ENCODE results near the gene PDZD2. TPM values are rescaled to one million over a fixed set of nuclear protein-coding genes. Genes with fewer than 3 reads are reported as not detected.
A peak's percentile ranks its signal among the peaks of the same experiment; 100 is the strongest.

Gene PDZD2
- total and polyA plus RNA-seq, 4 experiments from 2014 or later = 0.07 to 1.1 (median 0.68) TPM

- no peaks in the 10 kb centered on the region for H3K9me3 Mint-ChIP-seq
- Histone ChIP-seq H3K9me3 (ENCODE audit: control insufficient read depth in 1 of 2, low read length in 2 of 2) (no peaks in the 10 kb centered on the region), H3K4me1 (ENCODE audit: insufficient read depth, low read length) (no peaks in the 10 kb centered on the region), H3K27me3 (ENCODE audit: insufficient read depth, low read length) (no peaks in the 10 kb centered on the region), H3K27ac (ENCODE audit: low read depth, low read length) (no peak overlapping the region), H3K36me3 (ENCODE audit: insufficient read depth, low read length) (no peaks in the 10 kb centered on the region), H3K4me3 (ENCODE audit: low read length in 2 of 2) (no peak overlapping the region)
- no peaks in the 10 kb centered on the region for H3K4me1 Mint-ChIP-seq
- no peak overlapping the region for H3K4me3 Mint-ChIP-seq
- ChIA-PET CTCF (ENCODE audit: partially characterized antibody) (no interaction called here), POLR2A (ENCODE audit: partially characterized antibody) (no interaction called here)
- H3K27me3 Mint-ChIP-seq = no peaks in the 10 kb centered on the region
- H3K36me3 Mint-ChIP-seq = no peaks in the 10 kb centered on the region
- H3K27ac Mint-ChIP-seq = no peak overlapping the region
- DNase-seq = no peak
- intact Hi-C loops (cut with micrococcal nuclease) = no loop called here
Observed at GRCh38 chr5:32059761-32060530, 421.0 kb downstream of the PDZD2 start.

- CTCF ChIA-PET (ENCODE audit: partially characterized antibody) = no interaction called here
- Mint-ChIP-seq H3K4me1 (no peaks in the 10 kb centered on the region), H3K36me3 (no peaks in the 10 kb centered on the region), H3K27ac (no peak overlapping the region), H3K9me3 (no peaks in the 10 kb centered on the region), H3K27me3 (no peaks in the 10 kb centered on the region), H3K4me3 (no peak overlapping the region)
- POLR2A ChIA-PET (ENCODE audit: partially characterized antibody) = no interaction called here
- Histone ChIP-seq H3K4me1 (ENCODE audit: insufficient read depth, low read length) (no peaks in the 10 kb centered on the region), H3K27me3 (ENCODE audit: insufficient read depth, low read length) (no peaks in the 10 kb centered on the region), H3K27ac (ENCODE audit: low read depth, low read length) (no peak overlapping the region), H3K4me3 (ENCODE audit: low read length in 2 of 2) (no peak overlapping the region), H3K9me3 (ENCODE audit: control insufficient read depth in 1 of 2, low read length in 2 of 2) (no peaks in the 10 kb centered on the region), H3K36me3 (ENCODE audit: insufficient read depth, low read length) (no peaks in the 10 kb centered on the region)
- no peak for DNase-seq
- intact Hi-C loops (cut with micrococcal nuclease) = no loop called here
Observed at GRCh38 chr5:32061236-32061635, 422.3 kb downstream of the PDZD2 start.

GRCh38 chr5:32066448-32066847, 427.5 kb downstream of the PDZD2 start:
- no peaks in the 10 kb centered on the region for H3K27me3 Mint-ChIP-seq

GRCh38 chr5:32067774-32068470, 429.0 kb downstream of the PDZD2 start:
- POLR2A ChIA-PET (ENCODE audit: partially characterized antibody) = no interaction called here
- Mint-ChIP-seq H3K4me3 (no peak overlapping the region), H3K9me3 (no peaks in the 10 kb centered on the region), H3K27ac (no peak overlapping the region), H3K27me3 (no peaks in the 10 kb centered on the region), H3K36me3 (no peaks in the 10 kb centered on the region), H3K4me1 (no peaks in the 10 kb centered on the region)
- Histone ChIP-seq H3K27me3 (ENCODE audit: insufficient read depth, low read length) (no peaks in the 10 kb centered on the region), H3K4me1 (ENCODE audit: insufficient read depth, low read length) (no peaks in the 10 kb centered on the region), H3K9me3 (ENCODE audit: control insufficient read depth in 1 of 2, low read length in 2 of 2) (no peaks in the 10 kb centered on the region), H3K36me3 (ENCODE audit: insufficient read depth, low read length) (no peaks in the 10 kb centered on the region), H3K4me3 (ENCODE audit: low read length in 2 of 2) (no peak overlapping the region), H3K27ac (ENCODE audit: low read depth, low read length) (no peak overlapping the region)
- CTCF ChIA-PET (ENCODE audit: partially characterized antibody) = no interaction called here
- DNase-seq = no peak
- intact Hi-C loops (cut with micrococcal nuclease) = no loop called here

More at GRCh38 chr5:32066448-32066847, 427.5 kb downstream of the PDZD2 start:
- no peak overlapping the region for H3K27ac ChIP-seq (ENCODE audit: low read depth, low read length)
- no peaks in the 10 kb centered on the region for H3K36me3 ChIP-seq (ENCODE audit: insufficient read depth, low read length)
- H3K36me3 Mint-ChIP-seq = no peaks in the 10 kb centered on the region
- ChIA-PET CTCF (ENCODE audit: partially characterized antibody) (no interaction called here), POLR2A (ENCODE audit: partially characterized antibody) (no interaction called here)
- DNase-seq = no peak
- peak overlapping the region in 1 of 7 donors; percentile 3 for H3K27ac Mint-ChIP-seq
- intact Hi-C loops (cut with micrococcal nuclease) = no loop called here
- H3K4me1 Mint-ChIP-seq = no peaks in the 10 kb centered on the region
- no peaks in the 10 kb centered on the region for H3K4me1 ChIP-seq (ENCODE audit: insufficient read depth, low read length)
- H3K4me3 ChIP-seq (ENCODE audit: low read length in 2 of 2) = no peak overlapping the region
- no peaks in the 10 kb centered on the region for H3K9me3 Mint-ChIP-seq
- H3K9me3 ChIP-seq (ENCODE audit: control insufficient read depth in 1 of 2, low read length in 2 of 2) = no peaks in the 10 kb centered on the region
- no peak overlapping the region for H3K4me3 Mint-ChIP-seq
- no peaks in the 10 kb centered on the region for H3K27me3 ChIP-seq (ENCODE audit: insufficient read depth, low read length)

DNA sequence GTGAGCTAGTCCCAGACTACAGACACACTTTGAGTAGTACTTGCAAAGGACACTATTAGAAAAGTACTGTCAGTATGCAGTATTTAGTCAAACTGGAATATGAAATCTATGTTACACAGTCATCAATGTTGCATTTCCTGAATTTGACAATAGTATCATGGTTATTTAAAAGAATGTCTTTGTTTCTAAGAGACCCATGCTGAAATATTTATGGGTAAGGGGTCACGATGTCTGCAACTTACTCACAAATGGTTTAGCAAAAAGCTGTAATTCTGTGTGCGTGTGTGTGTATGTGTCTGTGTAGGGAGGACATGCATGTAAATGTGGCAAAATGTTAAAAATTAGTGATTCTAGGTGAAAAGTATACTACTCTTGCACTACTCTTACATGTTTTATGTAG, 429.6 kb downstream of the PDZD2 start:
- no peak overlapping the region for H3K4me3 ChIP-seq (ENCODE audit: low read length in 2 of 2)
- ChIA-PET CTCF (ENCODE audit: partially characterized antibody) (no interaction called here), POLR2A (ENCODE audit: partially characterized antibody) (no interaction called here)
- no peak for DNase-seq
- H3K36me3 ChIP-seq (ENCODE audit: insufficient read depth, low read length) = no peaks in the 10 kb centered on the region
- intact Hi-C loops (cut with micrococcal nuclease) = no loop called here
- H3K9me3 Mint-ChIP-seq = no peaks in the 10 kb centered on the region
- no peaks in the 10 kb centered on the region for H3K27me3 Mint-ChIP-seq
- H3K27me3 ChIP-seq (ENCODE audit: insufficient read depth, low read length) = no peaks in the 10 kb centered on the region
- no peaks in the 10 kb centered on the region for H3K36me3 Mint-ChIP-seq
- no peaks in the 10 kb centered on the region for H3K9me3 ChIP-seq (ENCODE audit: control insufficient read depth in 1 of 2, low read length in 2 of 2)
- no peaks in the 10 kb centered on the region for H3K4me1 ChIP-seq (ENCODE audit: insufficient read depth, low read length)
- no peak overlapping the region for H3K27ac Mint-ChIP-seq
- H3K4me3 Mint-ChIP-seq = no peak overlapping the region
- H3K4me1 Mint-ChIP-seq = no peaks in the 10 kb centered on the region
- no peak overlapping the region for H3K27ac ChIP-seq (ENCODE audit: low read depth, low read length)

GRCh38 chr5:32069396-32069795, 430.5 kb downstream of the PDZD2 start:
- H3K4me1 ChIP-seq (ENCODE audit: insufficient read depth, low read length) = no peaks in the 10 kb centered on the region
- H3K36me3 Mint-ChIP-seq = no peaks in the 10 kb centered on the region
- CTCF ChIA-PET (ENCODE audit: partially characterized antibody) = no interaction called here
- H3K27me3 Mint-ChIP-seq = no peaks in the 10 kb centered on the region
- H3K4me1 Mint-ChIP-seq = no peaks in the 10 kb centered on the region
- no peaks in the 10 kb centered on the region for H3K9me3 Mint-ChIP-seq
- POLR2A ChIA-PET (ENCODE audit: partially characterized antibody) = no interaction called here
- no peak overlapping the region for H3K4me3 Mint-ChIP-seq
- H3K27ac ChIP-seq (ENCODE audit: low read depth, low read length) = no peak overlapping the region
- intact Hi-C loops (cut with micrococcal nuclease) = no loop called here
- no peaks in the 10 kb centered on the region for H3K27me3 ChIP-seq (ENCODE audit: insufficient read depth, low read length)
- no peaks in the 10 kb centered on the region for H3K36me3 ChIP-seq (ENCODE audit: insufficient read depth, low read length)
- no peak overlapping the region for H3K4me3 ChIP-seq (ENCODE audit: low read length in 2 of 2)
- DNase-seq = no peak
- no peak overlapping the region for H3K27ac Mint-ChIP-seq
- H3K9me3 ChIP-seq (ENCODE audit: control insufficient read depth in 1 of 2, low read length in 2 of 2) = no peaks in the 10 kb centered on the region

GRCh38 chr5:32071351-32071944, 432.5 kb downstream of the PDZD2 start:
- no peak overlapping the region for H3K4me3 ChIP-seq (ENCODE audit: low read length in 2 of 2)
- H3K9me3 ChIP-seq (ENCODE audit: control insufficient read depth in 1 of 2, low read length in 2 of 2) = no peaks in the 10 kb centered on the region
- Mint-ChIP-seq H3K36me3 (no peaks in the 10 kb centered on the region), H3K27ac (no peak overlapping the region), H3K4me3 (no peak overlapping the region), H3K4me1 (no peaks in the 10 kb centered on the region), H3K27me3 (no peaks in the 10 kb centered on the region), H3K9me3 (no peaks in the 10 kb centered on the region)
- no peaks in the 10 kb centered on the region for H3K4me1 ChIP-seq (ENCODE audit: insufficient read depth, low read length)
- DNase-seq = no peak
- H3K27ac ChIP-seq (ENCODE audit: low read depth, low read length) = no peak overlapping the region
- intact Hi-C loops (cut with micrococcal nuclease) = no loop called here
- ChIA-PET CTCF (ENCODE audit: partially characterized antibody) (no interaction called here), POLR2A (ENCODE audit: partially characterized antibody) (no interaction called here)
- no peaks in the 10 kb centered on the region for H3K36me3 ChIP-seq (ENCODE audit: insufficient read depth, low read length)
- no peaks in the 10 kb centered on the region for H3K27me3 ChIP-seq (ENCODE audit: insufficient read depth, low read length)
